GM10266 (cell line): Measurements from ENCODE around the gene HSD11B1L.
"Not testable (repeated sequence)": the region's sequence is repeated elsewhere in the genome, so short reads cannot be mapped to it uniquely, and the experiment has no call there.

ENCODE experiments used
- DNase-seq: peaks from one replicate; pipeline ENCODE4 v3.0.0; 2012; ENCODE audit errors: extremely low spot score
- TF ChIP-seq, protein P1 (sequence below): IDR thresholded peaks from 2 replicates; pipeline ENCODE4 v1.5.1; 2012; ENCODE audit warnings: mild to moderate bottlenecking, low read depth; ENCODE audit not compliant: control insufficient read depth, insufficient read depth; ENCODE audit errors: missing control alignments

HSD11B1L gene

DNA sequence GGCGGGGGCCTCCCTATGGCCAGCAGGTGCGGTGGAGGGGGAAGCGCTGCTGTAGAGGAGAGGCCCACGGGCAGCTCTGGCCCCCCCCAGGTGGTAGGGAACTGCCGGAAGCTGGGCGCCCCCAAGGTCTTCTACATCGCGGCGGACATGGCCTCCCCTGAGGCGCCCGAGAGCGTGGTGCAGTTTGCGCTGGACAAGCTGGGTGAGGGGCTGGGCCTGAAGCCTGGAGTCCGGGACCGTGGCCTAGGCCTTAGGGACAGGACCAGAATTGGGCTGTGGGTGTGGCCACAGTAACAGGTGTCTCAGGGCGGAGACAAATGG is 5.5 kb downstream of the HSD11B1L start:
- DNase-seq: no peak
- TF ChIP-seq, protein P1, sequence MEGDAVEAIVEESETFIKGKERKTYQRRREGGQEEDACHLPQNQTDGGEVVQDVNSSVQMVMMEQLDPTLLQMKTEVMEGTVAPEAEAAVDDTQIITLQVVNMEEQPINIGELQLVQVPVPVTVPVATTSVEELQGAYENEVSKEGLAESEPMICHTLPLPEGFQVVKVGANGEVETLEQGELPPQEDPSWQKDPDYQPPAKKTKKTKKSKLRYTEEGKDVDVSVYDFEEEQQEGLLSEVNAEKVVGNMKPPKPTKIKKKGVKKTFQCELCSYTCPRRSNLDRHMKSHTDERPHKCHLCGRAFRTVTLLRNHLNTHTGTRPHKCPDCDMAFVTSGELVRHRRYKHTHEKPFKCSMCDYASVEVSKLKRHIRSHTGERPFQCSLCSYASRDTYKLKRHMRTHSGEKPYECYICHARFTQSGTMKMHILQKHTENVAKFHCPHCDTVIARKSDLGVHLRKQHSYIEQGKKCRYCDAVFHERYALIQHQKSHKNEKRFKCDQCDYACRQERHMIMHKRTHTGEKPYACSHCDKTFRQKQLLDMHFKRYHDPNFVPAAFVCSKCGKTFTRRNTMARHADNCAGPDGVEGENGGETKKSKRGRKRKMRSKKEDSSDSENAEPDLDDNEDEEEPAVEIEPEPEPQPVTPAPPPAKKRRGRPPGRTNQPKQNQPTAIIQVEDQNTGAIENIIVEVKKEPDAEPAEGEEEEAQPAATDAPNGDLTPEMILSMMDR: no peak

DNA sequence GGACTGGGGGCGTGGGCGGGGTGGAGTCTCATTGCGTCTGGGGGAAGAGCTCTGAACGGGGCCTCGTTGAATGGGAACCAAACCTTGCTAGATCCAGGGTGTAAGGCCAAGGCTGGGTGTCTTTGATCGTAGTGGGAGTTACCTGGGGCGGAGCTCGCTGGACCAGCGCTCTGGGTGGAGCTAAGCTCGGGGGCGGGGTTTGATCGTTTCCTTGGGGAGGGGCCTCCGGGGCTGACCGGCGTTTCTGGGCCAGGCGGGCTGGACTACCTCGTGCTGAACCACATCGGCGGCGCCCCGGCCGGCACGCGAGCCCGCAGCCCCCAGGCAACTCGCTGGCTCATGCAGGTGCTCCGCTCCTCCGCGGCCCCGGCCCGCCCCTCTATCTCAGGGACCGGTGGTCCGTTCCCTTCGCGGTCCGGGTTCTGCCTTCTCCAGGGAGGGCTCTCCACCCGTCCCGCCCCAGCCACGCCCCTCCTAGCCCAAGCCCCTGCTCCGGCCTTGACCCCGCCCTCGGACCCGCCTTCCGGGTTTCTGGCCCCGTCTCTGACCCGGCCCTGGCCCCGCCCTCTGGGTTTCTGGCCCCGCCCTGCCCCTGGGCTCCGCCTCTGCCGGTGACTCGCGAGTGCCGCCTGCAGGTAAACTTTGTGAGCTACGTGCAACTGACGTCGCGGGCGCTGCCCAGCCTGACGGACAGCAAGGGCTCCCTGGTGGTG is 6.0 kb downstream of the HSD11B1L start:
- peak; percentile 100 for DNase-seq
- TF ChIP-seq, protein P1: peak; percentile 97

DNA sequence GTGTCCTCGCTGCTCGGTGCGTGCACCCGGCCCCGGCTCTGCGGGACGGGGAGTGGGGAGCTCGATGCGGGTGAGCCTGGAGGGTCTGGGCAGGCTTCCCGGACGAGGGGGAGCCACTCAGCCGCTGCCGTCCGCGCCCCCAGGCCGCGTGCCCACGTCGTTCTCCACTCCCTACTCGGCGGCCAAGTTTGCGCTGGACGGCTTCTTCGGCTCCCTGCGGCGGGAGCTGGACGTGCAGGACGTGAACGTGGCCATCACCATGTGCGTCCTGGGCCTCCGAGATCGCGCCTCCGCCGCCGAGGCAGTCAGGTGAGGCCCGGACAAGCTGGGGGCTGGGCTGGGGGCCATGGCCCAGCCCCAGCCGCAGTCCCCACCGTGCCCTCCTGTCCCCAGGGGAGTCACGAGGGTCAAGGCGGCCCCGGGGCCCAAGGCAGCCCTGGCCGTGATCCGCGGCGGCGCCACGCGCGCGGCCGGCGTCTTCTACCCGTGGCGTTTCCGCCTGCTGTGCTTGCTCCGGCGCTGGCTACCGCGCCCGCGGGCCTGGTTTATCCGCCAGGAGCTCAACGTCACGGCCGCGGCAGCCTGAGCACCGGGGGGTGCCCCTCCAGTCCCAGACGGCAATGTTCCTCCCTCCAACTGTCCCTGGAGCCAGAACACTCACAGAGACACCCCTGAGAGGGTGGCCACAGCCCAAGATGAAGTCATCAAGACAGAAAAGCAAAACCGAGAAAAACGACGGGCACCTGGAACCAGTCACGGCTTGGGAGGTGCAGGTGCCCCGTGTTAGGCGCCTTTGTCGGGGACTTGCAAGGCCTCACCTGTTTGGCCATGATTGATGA is 6.8 kb downstream of the HSD11B1L start:
- TF ChIP-seq, protein P1: no peak
- DNase-seq: no peak

DNA sequence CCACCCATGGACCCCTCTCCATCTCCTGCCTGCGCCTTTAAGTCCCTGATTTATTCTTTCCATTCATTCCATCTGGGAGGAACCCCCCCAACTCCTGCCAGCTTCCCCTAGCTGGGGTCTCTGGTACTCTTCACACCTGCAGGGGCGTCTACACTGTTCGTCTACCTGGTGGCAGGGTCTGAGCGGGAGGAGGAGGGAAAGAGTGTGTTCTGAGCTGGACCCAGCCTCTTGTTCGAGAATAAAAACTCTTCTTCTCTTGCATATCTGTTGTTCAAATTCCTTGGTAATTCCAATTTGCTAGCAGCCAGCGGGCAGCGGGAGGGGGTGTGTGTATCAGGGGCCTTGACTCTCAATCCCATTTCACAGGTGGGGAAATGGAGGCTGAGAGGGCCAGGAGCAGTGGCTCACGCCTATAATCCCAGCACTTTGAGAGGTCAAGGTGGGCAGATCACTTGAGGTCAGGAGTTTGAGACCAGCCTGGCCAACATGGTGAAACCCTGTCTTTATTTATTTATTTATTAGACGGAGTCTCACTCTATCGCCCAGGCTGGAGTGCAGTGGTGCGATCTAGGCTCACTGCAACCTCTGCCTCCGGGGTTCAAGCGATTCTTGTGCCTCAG is 7.5 kb downstream of the HSD11B1L start:
- DNase-seq: not testable (repeated sequence)

DNA sequence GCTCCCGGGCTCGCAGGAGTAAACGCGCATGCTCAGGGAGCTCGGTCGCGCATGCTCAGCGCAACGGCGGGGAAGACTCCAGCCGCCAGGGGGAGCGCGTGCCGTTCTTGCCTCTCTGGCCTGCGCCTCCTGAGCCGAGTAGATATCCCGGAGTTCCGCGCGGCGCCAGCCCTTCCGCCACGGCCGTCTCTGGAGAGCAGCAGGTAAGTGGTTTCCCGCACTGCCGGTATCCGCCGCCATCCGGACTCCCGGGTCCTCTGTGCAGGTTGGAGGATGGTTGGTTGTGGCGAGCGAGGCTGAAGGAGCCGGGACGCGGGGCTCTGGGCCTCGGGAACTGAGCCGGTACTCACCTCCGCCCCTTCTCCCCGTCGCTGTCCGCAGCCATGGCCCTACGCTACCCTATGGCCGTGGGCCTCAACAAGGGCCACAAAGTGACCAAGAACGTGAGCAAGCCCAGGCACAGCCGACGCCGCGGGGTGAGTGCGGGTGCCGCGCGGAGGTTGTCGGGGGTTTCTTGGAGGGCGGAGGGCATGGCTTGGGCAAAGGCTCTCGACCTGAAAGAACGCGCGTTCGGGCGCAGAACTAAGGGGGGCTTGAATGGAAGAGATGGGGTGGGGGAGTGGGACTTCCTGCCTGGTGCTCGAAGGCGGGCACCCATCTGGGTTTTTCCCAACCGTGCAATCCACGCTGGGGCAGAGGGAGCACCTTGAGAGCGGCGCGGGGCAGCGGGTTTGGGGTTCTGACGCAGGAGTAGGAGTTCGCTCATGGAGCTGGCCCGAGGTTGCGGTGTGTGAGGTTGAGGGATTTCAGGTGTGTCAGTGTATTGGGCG is 9.5 kb downstream of the HSD11B1L start, which contains the start of gene RPL36:
TSS of gene RPL36 (plus strand) at position 171 of the 830 bp plus-strand sequence. CDS start at position 384, 213 bp downstream.
- DNase-seq: peak; percentile 98
- TF ChIP-seq, protein P1: peak; percentile 100

DNA sequence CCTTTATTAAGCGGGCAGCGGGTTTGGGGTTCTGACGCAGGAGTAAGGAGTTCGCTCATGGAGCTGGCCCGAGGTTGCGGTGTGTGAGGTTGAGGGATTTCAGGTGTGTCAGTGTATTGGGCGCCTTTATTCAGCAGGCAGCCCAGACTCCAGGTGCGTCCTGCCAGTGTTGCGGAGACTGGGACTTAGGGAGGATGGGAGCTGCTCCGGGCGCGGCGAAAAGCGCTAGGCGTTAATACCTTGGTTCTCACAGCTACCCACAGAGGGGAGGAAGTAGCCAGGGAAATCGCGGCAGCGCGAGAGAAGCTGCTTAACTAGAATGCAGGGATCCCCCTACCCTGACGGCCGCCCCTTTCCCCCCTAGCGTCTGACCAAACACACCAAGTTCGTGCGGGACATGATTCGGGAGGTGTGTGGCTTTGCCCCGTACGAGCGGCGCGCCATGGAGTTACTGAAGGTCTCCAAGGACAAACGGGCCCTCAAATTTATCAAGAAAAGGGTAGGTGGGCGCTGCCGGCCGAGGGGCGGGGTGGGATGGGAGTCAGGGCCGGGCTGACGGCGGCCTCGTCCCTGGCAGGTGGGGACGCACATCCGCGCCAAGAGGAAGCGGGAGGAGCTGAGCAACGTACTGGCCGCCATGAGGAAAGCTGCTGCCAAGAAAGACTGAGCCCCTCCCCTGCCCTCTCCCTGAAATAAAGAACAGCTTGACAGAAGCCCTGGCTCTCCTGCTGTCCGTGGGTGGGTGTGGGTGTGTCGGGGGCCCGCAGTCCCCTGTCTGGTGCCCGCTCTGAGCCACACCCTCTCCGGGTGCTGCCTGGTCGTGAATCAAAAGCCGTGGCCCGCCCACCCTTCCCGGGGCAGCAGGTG is 10.4 kb downstream of the HSD11B1L start:
- DNase-seq: no peak
- TF ChIP-seq, protein P1: no peak
